ENCODE measurements around the gene DOCK9. TPM values are rescaled to one million over a fixed set of nuclear protein-coding genes. Genes with fewer than 3 reads are reported as not detected.

DOCK9 gene
- total RNA-seq, 2 experiments from 2014 or later, result 92.4 to 100 TPM

GRCh38 chr13:98958443-98958794, 19.4 kb downstream of the DOCK9 start:
- ATAC-seq (no peak), DNase-seq (no peak)
- Mint-ChIP-seq H3K4me1 (ENCODE audit: low read depth) (peaks cover 8% of the 10 kb centered on the region), H3K36me3 (ENCODE audit: low read depth) (peaks cover 7% of the 10 kb centered on the region), H3K9me3 (ENCODE audit: insufficient read depth) (no peaks in the 10 kb centered on the region), H3K27me3 (ENCODE audit: low read depth) (no peaks in the 10 kb centered on the region), H3K4me3 (no peak overlapping the region), H3K27ac (no peak overlapping the region)
- POLR2A ChIA-PET, result no interaction called here
- CTCF ChIA-PET, result no interaction called here

GRCh38 chr13:98957731-98958442, 20.0 kb downstream of the DOCK9 start:
- peaks cover 8% of the 10 kb centered on the region for H3K36me3 Mint-ChIP-seq (ENCODE audit: low read depth)
- H3K27me3 Mint-ChIP-seq (ENCODE audit: low read depth), result no peaks in the 10 kb centered on the region
- no peak overlapping the region for H3K4me3 Mint-ChIP-seq
- CTCF ChIA-PET, result no interaction called here
- no peak for ATAC-seq
- no peak for DNase-seq
- H3K4me1 Mint-ChIP-seq (ENCODE audit: low read depth), result peaks cover 8% of the 10 kb centered on the region
- POLR2A ChIA-PET, result no interaction called here
- no peaks in the 10 kb centered on the region for H3K9me3 Mint-ChIP-seq (ENCODE audit: insufficient read depth)
- H3K27ac Mint-ChIP-seq, result no peak overlapping the region

GRCh38 chr13:98955336-98955735, 22.5 kb downstream of the DOCK9 start:
- CTCF ChIA-PET, result no interaction called here

GRCh38 chr13:98954313-98954712, 23.6 kb downstream of the DOCK9 start:
- DNase-seq (no peak), ATAC-seq (no peak)
- Mint-ChIP-seq H3K27me3 (ENCODE audit: low read depth) (no peaks in the 10 kb centered on the region), H3K4me3 (no peak overlapping the region), H3K27ac (no peak overlapping the region), H3K36me3 (ENCODE audit: low read depth) (peaks cover 20% of the 10 kb centered on the region), H3K4me1 (ENCODE audit: low read depth) (peaks cover 7% of the 10 kb centered on the region), H3K9me3 (ENCODE audit: insufficient read depth) (no peaks in the 10 kb centered on the region)
- POLR2A ChIA-PET, result interaction anchor here (0.8 kb wide), 1 partner anchor 10 kb away, joined by 3 read pairs; no protein-coding TSS in a partner anchor
- CTCF ChIA-PET, result no interaction called here

More at GRCh38 chr13:98955336-98955735, 22.5 kb downstream of the DOCK9 start:
- DNase-seq (no peak), ATAC-seq (no peak)
- Mint-ChIP-seq H3K9me3 (ENCODE audit: insufficient read depth) (no peaks in the 10 kb centered on the region), H3K36me3 (ENCODE audit: low read depth) (peaks cover 15% of the 10 kb centered on the region), H3K27me3 (ENCODE audit: low read depth) (no peaks in the 10 kb centered on the region), H3K4me1 (ENCODE audit: low read depth) (peaks cover 8% of the 10 kb centered on the region), H3K4me3 (no peak overlapping the region), H3K27ac (no peak overlapping the region)
- POLR2A ChIA-PET, result no interaction called here

- Mint-ChIP-seq H3K4me3 (no peak overlapping the region), H3K9me3 (ENCODE audit: insufficient read depth) (no peaks in the 10 kb centered on the region), H3K27me3 (ENCODE audit: low read depth) (no peaks in the 10 kb centered on the region), H3K4me1 (ENCODE audit: low read depth) (peaks cover 3% of the 10 kb centered on the region), H3K27ac (no peak overlapping the region), H3K36me3 (ENCODE audit: low read depth) (peaks cover 20% of the 10 kb centered on the region)
- CTCF ChIA-PET, result no interaction called here
- ATAC-seq, result no peak
- POLR2A ChIA-PET, result no interaction called here
- no peak for DNase-seq
These were observed 26.6 kb downstream of the DOCK9 start for GRCh38 chr13:98951266-98951665.

GRCh38 chr13:98950705-98951104, 27.2 kb downstream of the DOCK9 start:
- H3K4me1 Mint-ChIP-seq (ENCODE audit: low read depth), result peaks cover 3% of the 10 kb centered on the region

GRCh38 chr13:98947925-98948324, 29.9 kb downstream of the DOCK9 start:
- ChIA-PET CTCF (no interaction called here), POLR2A (no interaction called here)
- Mint-ChIP-seq H3K4me1 (ENCODE audit: low read depth) (peaks cover 3% of the 10 kb centered on the region), H3K27me3 (ENCODE audit: low read depth) (no peaks in the 10 kb centered on the region), H3K9me3 (ENCODE audit: insufficient read depth) (no peaks in the 10 kb centered on the region), H3K36me3 (ENCODE audit: low read depth) (peaks cover 13% of the 10 kb centered on the region), H3K27ac (no peak overlapping the region), H3K4me3 (no peak overlapping the region)
- no peak for DNase-seq
- ATAC-seq, result no peak

More at GRCh38 chr13:98950705-98951104, 27.2 kb downstream of the DOCK9 start:
- Mint-ChIP-seq H3K9me3 (ENCODE audit: insufficient read depth) (no peaks in the 10 kb centered on the region), H3K36me3 (ENCODE audit: low read depth) (peaks cover 20% of the 10 kb centered on the region), H3K27me3 (ENCODE audit: low read depth) (no peaks in the 10 kb centered on the region), H3K27ac (no peak overlapping the region), H3K4me3 (no peak overlapping the region)
- DNase-seq, result no peak
- ChIA-PET POLR2A (no interaction called here), CTCF (no interaction called here)
- no peak for ATAC-seq

- Mint-ChIP-seq H3K27me3 (ENCODE audit: low read depth) (no peaks in the 10 kb centered on the region), H3K4me1 (ENCODE audit: low read depth) (peaks cover 3% of the 10 kb centered on the region), H3K4me3 (no peak overlapping the region), H3K9me3 (ENCODE audit: insufficient read depth) (no peaks in the 10 kb centered on the region), H3K27ac (no peak overlapping the region), H3K36me3 (ENCODE audit: low read depth) (peaks cover 7% of the 10 kb centered on the region)
- no peak for DNase-seq
- no peak for ATAC-seq
- ChIA-PET CTCF (interaction anchor here (0.7 kb wide), 1 partner anchor 64 kb away, joined by 3 read pairs; no protein-coding TSS in a partner anchor), POLR2A (no interaction called here)
These were observed 31.8 kb downstream of the DOCK9 start for GRCh38 chr13:98945863-98946605.

- Mint-ChIP-seq H3K27ac (no peak overlapping the region), H3K9me3 (ENCODE audit: insufficient read depth) (no peaks in the 10 kb centered on the region), H3K4me1 (ENCODE audit: low read depth) (peaks cover 3% of the 10 kb centered on the region), H3K4me3 (no peak overlapping the region), H3K27me3 (ENCODE audit: low read depth) (no peaks in the 10 kb centered on the region), H3K36me3 (ENCODE audit: low read depth) (no peaks in the 10 kb centered on the region)
- no peak for ATAC-seq
- POLR2A ChIA-PET, result no interaction called here
- CTCF ChIA-PET, result no interaction called here
- DNase-seq, result no peak
These were observed 33.5 kb downstream of the DOCK9 start for GRCh38 chr13:98944336-98944735.

GRCh38 chr13:98942997-98943396, 34.9 kb downstream of the DOCK9 start:
- ChIA-PET POLR2A (no interaction called here), CTCF (no interaction called here)
- no peak overlapping the region for H3K27ac Mint-ChIP-seq
- no peaks in the 10 kb centered on the region for H3K36me3 Mint-ChIP-seq (ENCODE audit: low read depth)
- H3K27me3 Mint-ChIP-seq (ENCODE audit: low read depth), result no peaks in the 10 kb centered on the region
- no peaks in the 10 kb centered on the region for H3K9me3 Mint-ChIP-seq (ENCODE audit: insufficient read depth)
- no peak for ATAC-seq
- H3K4me1 Mint-ChIP-seq (ENCODE audit: low read depth), result peaks cover 4% of the 10 kb centered on the region
- no peak overlapping the region for H3K4me3 Mint-ChIP-seq
- no peak for DNase-seq

- DNase-seq (no peak), ATAC-seq (no peak)
- no peaks in the 10 kb centered on the region for H3K9me3 Mint-ChIP-seq (ENCODE audit: insufficient read depth)
- no peaks in the 10 kb centered on the region for H3K36me3 Mint-ChIP-seq (ENCODE audit: low read depth)
- no peak overlapping the region for H3K4me3 Mint-ChIP-seq
- ChIA-PET POLR2A (no interaction called here), CTCF (no interaction called here)
- H3K27ac Mint-ChIP-seq, result no peak overlapping the region
- H3K27me3 Mint-ChIP-seq (ENCODE audit: low read depth), result no peaks in the 10 kb centered on the region
- peaks cover 1% of the 10 kb centered on the region for H3K4me1 Mint-ChIP-seq (ENCODE audit: low read depth)
These were observed 35.4 kb downstream of the DOCK9 start for GRCh38 chr13:98942485-98942884.

- DNase-seq, result no peak
- Mint-ChIP-seq H3K36me3 (ENCODE audit: low read depth) (no peaks in the 10 kb centered on the region), H3K4me3 (no peak overlapping the region), H3K27ac (no peak overlapping the region), H3K9me3 (ENCODE audit: insufficient read depth) (no peaks in the 10 kb centered on the region), H3K4me1 (ENCODE audit: low read depth) (peaks cover 1% of the 10 kb centered on the region), H3K27me3 (ENCODE audit: low read depth) (no peaks in the 10 kb centered on the region)
- no peak for ATAC-seq
- ChIA-PET CTCF (no interaction called here), POLR2A (no interaction called here)
These were observed 36.3 kb downstream of the DOCK9 start for GRCh38 chr13:98941536-98941935.

Measured in activated CD8-positive, alpha-beta T cell treated with anti-CD3 and anti-CD28 coated beads, Interleukin-2, amount 10 ng/mL, durations not matched to agents 7 days and 5 days (primary cell).